GM12878 (cell line): ENCODE data around the gene IER5L. TPM values are rescaled to one million over a fixed set of nuclear protein-coding genes. Genes with fewer than 3 reads are reported as not detected.

Experiments
- BCL3 ChIP-seq: IDR thresholded peaks from 2 replicates; pipeline ENCODE4 v1.6.1; 2011; ENCODE audit warnings: borderline replicate concordance, low read depth, mild to moderate bottlenecking, moderate library complexity, low read length; ENCODE audit not compliant: insufficient read depth, poor library complexity, severe bottlenecking
- CEBPZ ChIP-seq: fragments of 150-350 bp; IDR thresholded peaks from 2 replicates; pipeline ENCODE4 v1.6.1; 2016; ENCODE audit warnings: low read depth, low read length
- CREM ChIP-seq: IDR thresholded peaks from 2 replicates; pipeline ENCODE4 v1.6.1; 2014; ENCODE audit warnings: antibody characterized with exemption, low read depth
- IKZF2 ChIP-seq, 2 experiments: fragments of 450-650 bp; IDR thresholded peaks; 2 replicates each; pipeline ENCODE4 v1.6.1; 2017; ENCODE audit warnings: mild to moderate bottlenecking in 2 of 2, moderate library complexity in 2 of 2
- NFXL1 ChIP-seq: fragments of 450-650 bp; IDR thresholded peaks from 2 replicates; pipeline ENCODE4 v1.6.1; 2017; ENCODE audit warnings: antibody characterized with exemption, mild to moderate bottlenecking, borderline replicate concordance
- RAD51 ChIP-seq: fragments of 450-650 bp; IDR thresholded peaks from 2 replicates; pipeline ENCODE4 v1.6.1; 2016; ENCODE audit warnings: moderate library complexity, mild to moderate bottlenecking, inconsistent platforms
- SKIL ChIP-seq: fragments of 450-650 bp; IDR thresholded peaks from 2 replicates; pipeline ENCODE4 v1.6.1; 2017; ENCODE audit warnings: mild to moderate bottlenecking, low read depth, inconsistent platforms; ENCODE audit not compliant: poor library complexity, severe bottlenecking
- USF2 ChIP-seq: IDR thresholded peaks from 2 replicates; pipeline ENCODE4 v1.6.1; 2011; ENCODE audit warnings: low read depth, low read length, improper control_type of control experiment, borderline replicate concordance
- WRNIP1 ChIP-seq: IDR thresholded peaks from 2 replicates; pipeline ENCODE4 v1.6.1; 2011; ENCODE audit warnings: low read depth, low read length, improper control_type of control experiment, borderline replicate concordance
- YBX1 ChIP-seq: fragments of 450-650 bp; IDR thresholded peaks from 2 replicates; pipeline ENCODE4 v1.6.1; 2016; ENCODE audit warnings: antibody characterized with exemption
- polyA plus RNA-seq, 11 experiments: library from polyadenylated mRNA; depleted of rRNA in 4 of 11; unstranded in 6 of 11; stranded (reverse) in 5 of 11; fragments of >200 nt; fragmentation: Nextera tagmentation in 4 of 11; fragmentation: Illumina TruSeq in 1 of 11; extraction: Ambion mirVana in 4 of 11; extraction: Trizol in 1 of 11; gene quantifications; 1 replicate in 1 of 11; 2 replicates in 10 of 11; pipeline versions ENCODE4 v1.2.1 to v1.2.3, GENCODE V29; 2011 to 2016; ENCODE audit warnings: inconsistent platforms in 2 of 11, missing spikeins in 2 of 11, low read depth in 1 of 11
- total RNA-seq, 4 experiments: library from RNA; depleted of rRNA in 3 of 4; stranded (reverse); fragments of >200 nt in 3 of 4; fragmentation: Illumina TruSeq in 1 of 4; extraction: Trizol in 1 of 4; gene quantifications; 2 replicates each; pipeline versions ENCODE4 v1.2.1 to v1.2.3, GENCODE V29; 2013 to 2021

Gene IER5L
- total and polyA plus RNA-seq, 10 of the 15 experiments (the other 5 are each of a cell fraction or from before 2014, with no cell fraction given) = 0.04 to 1.4 (median 0.17) TPM

GRCh38 chr9:129218918-129219317 is 40.9 kb upstream of the IER5L start (continued):
- no peak for TF ChIP-seq BCL3
- no peak for TF ChIP-seq WRNIP1
- TF ChIP-seq CEBPZ = no peak
- no peak for TF ChIP-seq NFXL1
- no peak for TF ChIP-seq IKZF2 (IDR thresholded peaks at IDR 0.05)
- no peak for TF ChIP-seq USF2
- TF ChIP-seq CREM = no peak
- no peak for TF ChIP-seq RAD51
- TF ChIP-seq SKIL = no peak
- TF ChIP-seq YBX1 = no peak
- TF ChIP-seq, all 136 proteins: peak for 0
